B cell (primary cell): ENCODE measurements around the gene BMP7. TPM values are rescaled to one million over a fixed set of nuclear protein-coding genes. Genes with fewer than 3 reads are reported as not detected.

Source experiments
- ATAC-seq: fragments of 200-7000 bp; cut with Tn5 transposase; one replicate; pipeline ENCODE4 v1.10.0; 2021; ENCODE audit warnings: low read depth, mild to moderate bottlenecking, moderate number of reproducible peaks, moderate library complexity
- CTCF ChIA-PET: fragments of 350-600 bp; sonication (Branson Sonifier 250); formaldehyde crosslinking; loops from one replicate; lab custom pipeline; 2021; ENCODE audit warnings: antibody characterized with exemption, inconsistent platforms; lab: Charles Lee
- POLR2A ChIA-PET: fragments of 350-600 bp; sonication (Branson Sonifier 250); formaldehyde crosslinking; loops from one replicate; lab custom pipeline; 2021; ENCODE audit warnings: antibody characterized with exemption; lab: Charles Lee
- DNase-seq: peaks from one replicate; pipeline ENCODE4 v3.0.0; 2013
- H2AFZ ChIP-seq: 2 replicates; pipeline ENCODE4 v1.6.1; 2012; ENCODE audit warnings: mild to moderate bottlenecking, low read depth, low read length; ENCODE audit not compliant: insufficient read depth, poor library complexity, severe bottlenecking
- H3K27ac ChIP-seq, 2 donors: 1 replicate in 1 of 2; 2 replicates in 1 of 2; pipeline ENCODE4 v1.5.1; 2012 to 2013; ENCODE audit warnings: low read length in 2 of 2, mild to moderate bottlenecking in 2 of 2, moderate library complexity in 1 of 2
- H3K27me3 ChIP-seq, 4 experiments: fragments of 200-600 bp in 1 of 4; sonication (generic) in 1 of 4; replicated peaks in 1 of 4; 1 replicate in 2 of 4; 2 replicates in 2 of 4; pipeline versions ENCODE4 v1.6.1 to v1.7.0; 2013 to 2016; ENCODE audit warnings: low read length in 3 of 4, mild to moderate bottlenecking in 2 of 4, mixed read lengths in 1 of 4, moderate library complexity in 1 of 4; ENCODE audit not compliant: insufficient read depth in 4 of 4, control insufficient read depth in 3 of 4; ENCODE audit errors: control extremely low read depth in 1 of 4
- H3K36me3 ChIP-seq, 2 experiments: replicated peaks in 1 of 2; 1 replicate in 1 of 2; 2 replicates in 1 of 2; pipeline versions ENCODE4 v1.6.1 to v1.7.1; 2013; ENCODE audit warnings: low read length in 1 of 2; ENCODE audit not compliant: insufficient read depth in 2 of 2, control insufficient read depth in 1 of 2; ENCODE audit errors: control extremely low read depth in 1 of 2, extremely low read depth in 1 of 2
- H3K4me1 ChIP-seq, 2 donors: fragments of 200-600 bp in 1 of 2; sonication (generic) in 1 of 2; 1 replicate in 1 of 2; 2 replicates in 1 of 2; pipeline versions ENCODE4 v1.5.1 to v1.6.1; 2013 to 2017; ENCODE audit warnings: low read length in 2 of 2; ENCODE audit not compliant: control insufficient read depth in 2 of 2, insufficient read depth in 2 of 2
- H3K4me2 ChIP-seq: replicated peaks from 2 replicates; pipeline ENCODE3; 2012; ENCODE audit warnings: mild to moderate bottlenecking, low read depth, low read length; ENCODE audit not compliant: poor library complexity, severe bottlenecking
- H3K4me3 ChIP-seq, 5 experiments: fragments of 200-600 bp in 1 of 5; sonication (generic) in 1 of 5; 1 replicate in 3 of 5; 2 replicates in 2 of 5; pipeline versions ENCODE4 v1.5.1 to v1.7.0; 2011 to 2016; ENCODE audit warnings: low read length in 4 of 5, mild to moderate bottlenecking in 4 of 5, low read depth in 2 of 5, control low read depth in 1 of 5, moderate library complexity in 1 of 5; ENCODE audit not compliant: insufficient read depth in 1 of 5; ENCODE audit errors: control extremely low read depth in 1 of 5, extremely low read depth in 1 of 5
- H3K79me2 ChIP-seq: fragments of 200-600 bp; sonication (generic); one replicate; pipeline ENCODE4 v1.6.0; 2016; ENCODE audit warnings: low read length; ENCODE audit not compliant: control insufficient read depth, insufficient read depth
- H3K9ac ChIP-seq: fragments of 200-600 bp; sonication (generic); 2 replicates; pipeline ENCODE4 v1.6.1; 2017; ENCODE audit warnings: mild to moderate bottlenecking, low read length, moderate library complexity
- H3K9me3 ChIP-seq, 3 donors: one replicate each; pipeline versions ENCODE4 v1.6.1 to v1.7.1; 2013; ENCODE audit warnings: low read length in 2 of 3; ENCODE audit not compliant: control insufficient read depth in 2 of 3, insufficient read depth in 1 of 3; ENCODE audit errors: control extremely low read depth in 1 of 3
- H4K20me1 ChIP-seq: 2 replicates; pipeline ENCODE4 v1.6.0; 2012; ENCODE audit warnings: mild to moderate bottlenecking, low read length; ENCODE audit not compliant: insufficient read depth, control insufficient read depth, poor library complexity, severe bottlenecking
- H3K27ac Mint-ChIP-seq: one replicate; pipeline ENCODE4 v1.8.0; 2021; ENCODE audit warnings: mixed read lengths
- H3K27me3 Mint-ChIP-seq: one replicate; pipeline ENCODE4 v1.8.0; 2021; ENCODE audit warnings: mixed read lengths
- H3K4me1 Mint-ChIP-seq: one replicate; pipeline ENCODE4 v1.8.0; 2021; ENCODE audit warnings: mixed read lengths
- H3K4me3 Mint-ChIP-seq: one replicate; pipeline ENCODE4 v1.8.0; 2021; ENCODE audit warnings: mixed read lengths
- H3K9me3 Mint-ChIP-seq: one replicate; pipeline ENCODE4 v1.8.0; 2022; ENCODE audit warnings: mixed read lengths; ENCODE audit not compliant: insufficient read depth
- EZH2 ChIP-seq: IDR thresholded peaks from 2 replicates; pipeline ENCODE4 v1.6.1; 2012; ENCODE audit warnings: borderline replicate concordance, low read depth, mild to moderate bottlenecking, moderate library complexity, low read length; ENCODE audit not compliant: insufficient read depth, poor library complexity, severe bottlenecking
- WGBS: methylation state at CpG from one replicate; pipeline ENCODE4 v1.1.5; 2013; ENCODE audit warnings: missing lambda C conversion rate; ENCODE audit not compliant: insufficient coverage; 5-methylcytosine and 5-hydroxymethylcytosine counted together
- intact Hi-C: fragments of 100-400 bp; cut with micrococcal nuclease; formaldehyde crosslinking; loops from one replicate; pipeline ENCODE4 v1.10.0; 2022
- polyA plus RNA-seq: library from polyadenylated mRNA; depleted of rRNA; stranded (reverse); fragments of >200 nt; gene quantifications from 2 replicates; pipeline ENCODE4 v1.2.3, GENCODE V29; 2012
- total RNA-seq, 2 donors: library from RNA; stranded (reverse); fragments of 120-200 nt in 1 of 2; gene quantifications; 1 replicate in 1 of 2; 2 replicates in 1 of 2; pipeline versions ENCODE4 v1.2.3 to v1.2.4, GENCODE V29; 2013 to 2022
- TF ChIP-seq, protein P1 (sequence below): fragments of 200-600 bp; IDR thresholded peaks from one replicate; pipeline ENCODE4 v1.8.0; 2022; ENCODE audit warnings: antibody characterized with exemption, mild to moderate bottlenecking

BMP7 gene
- total and polyA plus RNA-seq, 2 donors (not counting 1 experiment from before 2014, with no cell fraction given), result not detected

DNA sequence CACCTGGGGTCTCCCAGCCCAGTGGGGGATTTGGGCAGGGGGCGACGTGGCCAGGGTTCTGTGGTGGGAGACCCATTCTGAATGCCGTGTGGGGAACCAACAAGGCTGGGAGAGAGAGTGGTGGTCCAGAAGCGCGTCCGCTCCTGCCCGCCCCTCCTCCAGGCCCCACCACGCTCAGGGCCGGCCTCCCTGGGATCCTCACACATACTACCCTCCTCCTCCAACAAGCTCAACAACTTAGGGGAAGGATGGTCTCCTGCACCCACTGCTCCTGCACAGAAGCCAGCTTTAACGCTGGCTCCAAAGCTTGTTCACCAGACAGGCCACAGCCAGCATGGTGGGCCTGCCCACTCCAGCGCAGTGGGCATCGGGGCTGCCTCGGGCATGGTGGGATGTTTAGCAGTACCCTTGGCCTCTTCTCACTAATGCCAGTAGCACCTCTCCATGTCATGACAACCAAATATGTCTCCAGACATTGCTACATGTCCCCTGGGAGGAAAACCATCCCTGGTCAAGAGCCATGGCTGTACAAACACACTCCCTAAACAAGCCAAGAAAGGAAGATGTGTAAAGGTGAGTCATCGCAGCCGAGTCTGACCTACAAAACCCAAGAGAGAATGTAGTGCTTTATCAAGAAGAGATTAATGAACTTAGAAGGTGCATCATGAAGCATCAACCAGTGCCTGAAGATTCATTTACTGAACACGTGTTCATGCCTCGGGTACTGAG lies 75.7 kb downstream of the BMP7 start:
- Mint-ChIP-seq H3K4me3 (no peak overlapping the region), H3K4me1 (no peaks in the 10 kb centered on the region), H3K27ac (no peak overlapping the region), H3K9me3 (no peaks in the 10 kb centered on the region), H3K27me3 (peaks cover 3% of the 10 kb centered on the region)
- TF ChIP-seq EZH2, result no peak
- TF ChIP-seq, protein P1, sequence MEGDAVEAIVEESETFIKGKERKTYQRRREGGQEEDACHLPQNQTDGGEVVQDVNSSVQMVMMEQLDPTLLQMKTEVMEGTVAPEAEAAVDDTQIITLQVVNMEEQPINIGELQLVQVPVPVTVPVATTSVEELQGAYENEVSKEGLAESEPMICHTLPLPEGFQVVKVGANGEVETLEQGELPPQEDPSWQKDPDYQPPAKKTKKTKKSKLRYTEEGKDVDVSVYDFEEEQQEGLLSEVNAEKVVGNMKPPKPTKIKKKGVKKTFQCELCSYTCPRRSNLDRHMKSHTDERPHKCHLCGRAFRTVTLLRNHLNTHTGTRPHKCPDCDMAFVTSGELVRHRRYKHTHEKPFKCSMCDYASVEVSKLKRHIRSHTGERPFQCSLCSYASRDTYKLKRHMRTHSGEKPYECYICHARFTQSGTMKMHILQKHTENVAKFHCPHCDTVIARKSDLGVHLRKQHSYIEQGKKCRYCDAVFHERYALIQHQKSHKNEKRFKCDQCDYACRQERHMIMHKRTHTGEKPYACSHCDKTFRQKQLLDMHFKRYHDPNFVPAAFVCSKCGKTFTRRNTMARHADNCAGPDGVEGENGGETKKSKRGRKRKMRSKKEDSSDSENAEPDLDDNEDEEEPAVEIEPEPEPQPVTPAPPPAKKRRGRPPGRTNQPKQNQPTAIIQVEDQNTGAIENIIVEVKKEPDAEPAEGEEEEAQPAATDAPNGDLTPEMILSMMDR, result no peak
- no peaks in the 10 kb centered on the region for H3K27me3 ChIP-seq
- H3K9ac ChIP-seq, result no peak overlapping the region
- ChIA-PET CTCF (no interaction called here), POLR2A (no interaction called here)
- no peak overlapping the region for H3K27ac ChIP-seq
- H4K20me1 ChIP-seq, result no peaks in the 10 kb centered on the region
- H2AFZ ChIP-seq, result no peak overlapping the region
- H3K36me3 ChIP-seq, result no peaks in the 10 kb centered on the region
- no peak overlapping the region for H3K4me3 ChIP-seq
- H3K4me2 ChIP-seq, result no peak overlapping the region
- no peak for ATAC-seq
- H3K79me2 ChIP-seq, result no peaks in the 10 kb centered on the region
- intact Hi-C loops, result no loop called here
- peaks cover 0 to 2% (median 0%) of the 10 kb centered on the region in 3 donors for H3K9me3 ChIP-seq
- DNase-seq, result no peak
- WGBS, result 88% methylated on average over 8 of the region's 17 CpGs
- no peaks in the 10 kb centered on the region for H3K4me1 ChIP-seq

DNA sequence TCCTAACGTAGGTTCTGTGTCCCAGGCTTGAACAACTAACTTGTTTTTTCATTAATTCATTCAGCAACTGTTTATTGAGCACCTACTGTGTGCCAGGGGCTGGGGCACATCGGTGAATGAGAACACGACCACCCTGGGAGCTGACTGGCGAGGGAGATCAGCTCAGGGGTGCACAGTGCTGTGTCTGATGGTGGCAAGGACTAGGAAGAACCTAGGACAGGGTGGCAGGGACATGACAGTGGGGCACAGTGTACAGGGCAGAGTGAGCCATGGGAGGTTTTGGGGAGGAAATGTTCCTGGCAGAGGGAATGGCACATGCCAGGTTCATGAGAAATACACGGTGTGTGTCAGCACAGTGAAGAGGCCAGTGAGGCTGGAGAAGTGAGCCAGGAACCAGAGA lies 76.7 kb downstream of the BMP7 start:
- no peaks in the 10 kb centered on the region for H3K79me2 ChIP-seq
- H3K27me3 ChIP-seq, result no peaks in the 10 kb centered on the region
- Mint-ChIP-seq H3K27me3 (peaks cover 5% of the 10 kb centered on the region), H3K4me1 (no peaks in the 10 kb centered on the region), H3K27ac (no peak overlapping the region), H3K9me3 (no peaks in the 10 kb centered on the region), H3K4me3 (no peak overlapping the region)
- H3K4me1 ChIP-seq, result no peaks in the 10 kb centered on the region
- no peak overlapping the region for H2AFZ ChIP-seq
- TF ChIP-seq EZH2, result no peak
- TF ChIP-seq, protein P1, result no peak
- ChIA-PET POLR2A (no interaction called here), CTCF (no interaction called here)
- H3K9ac ChIP-seq, result no peak overlapping the region
- H4K20me1 ChIP-seq, result no peaks in the 10 kb centered on the region
- H3K4me2 ChIP-seq, result no peak overlapping the region
- WGBS, result 89% methylated on average over 5 of the region's 5 CpGs
- ATAC-seq (no peak), DNase-seq (no peak)
- peaks cover 0 to 3% (median 0%) of the 10 kb centered on the region in 3 donors for H3K9me3 ChIP-seq
- intact Hi-C loops, result no loop called here
- no peaks in the 10 kb centered on the region for H3K36me3 ChIP-seq
- H3K27ac ChIP-seq, result no peak overlapping the region
- no peak overlapping the region for H3K4me3 ChIP-seq
